Progenitor cell of endocrine pancreas (in vitro differentiated cells): ENCODE data around the gene C22orf39. TPM values are rescaled to one million over a fixed set of nuclear protein-coding genes. Genes with fewer than 3 reads are reported as not detected.

Experiments
- DNase-seq: peaks from one replicate; pipeline ENCODE4 v3.0.0; 2021; ENCODE audit warnings: low spot score; ENCODE audit not compliant: unreplicated experiment
- H3K27ac Mint-ChIP-seq: 2 replicates; pipeline ENCODE4 v1.8.0; 2021; ENCODE audit warnings: mild to moderate bottlenecking, moderate library complexity, mixed read lengths
- H3K27me3 Mint-ChIP-seq: 2 replicates; pipeline ENCODE4 v1.8.0; 2021; ENCODE audit warnings: mixed read lengths
- H3K36me3 Mint-ChIP-seq: 2 replicates; pipeline ENCODE4 v1.8.0; 2022; ENCODE audit warnings: mixed read lengths; ENCODE audit not compliant: insufficient read depth
- H3K4me1 Mint-ChIP-seq: 2 replicates; pipeline ENCODE4 v1.8.0; 2021; ENCODE audit warnings: low read depth, mixed read lengths
- H3K4me3 Mint-ChIP-seq: 2 replicates; pipeline ENCODE4 v1.8.0; 2021; ENCODE audit warnings: low read depth, mild to moderate bottlenecking, moderate library complexity, mixed read lengths
- H3K9me3 Mint-ChIP-seq: 2 replicates; pipeline ENCODE4 v1.8.0; 2021; ENCODE audit warnings: low read depth, mixed read lengths
- CTCF ChIP-seq: fragments of 200-600 bp; sonication (generic); IDR thresholded peaks from one replicate; pipeline ENCODE4 v1.5.0; 2021; ENCODE audit warnings: antibody characterized with exemption, mild to moderate bottlenecking; ENCODE audit not compliant: unreplicated experiment
- total RNA-seq: library from RNA; stranded (reverse); gene quantifications from 2 replicates; pipeline ENCODE4 v1.2.1, GENCODE V29; 2021

C22orf39 gene
- total RNA-seq, 1 donor from 2014 or later: 28.8 TPM

DNA sequence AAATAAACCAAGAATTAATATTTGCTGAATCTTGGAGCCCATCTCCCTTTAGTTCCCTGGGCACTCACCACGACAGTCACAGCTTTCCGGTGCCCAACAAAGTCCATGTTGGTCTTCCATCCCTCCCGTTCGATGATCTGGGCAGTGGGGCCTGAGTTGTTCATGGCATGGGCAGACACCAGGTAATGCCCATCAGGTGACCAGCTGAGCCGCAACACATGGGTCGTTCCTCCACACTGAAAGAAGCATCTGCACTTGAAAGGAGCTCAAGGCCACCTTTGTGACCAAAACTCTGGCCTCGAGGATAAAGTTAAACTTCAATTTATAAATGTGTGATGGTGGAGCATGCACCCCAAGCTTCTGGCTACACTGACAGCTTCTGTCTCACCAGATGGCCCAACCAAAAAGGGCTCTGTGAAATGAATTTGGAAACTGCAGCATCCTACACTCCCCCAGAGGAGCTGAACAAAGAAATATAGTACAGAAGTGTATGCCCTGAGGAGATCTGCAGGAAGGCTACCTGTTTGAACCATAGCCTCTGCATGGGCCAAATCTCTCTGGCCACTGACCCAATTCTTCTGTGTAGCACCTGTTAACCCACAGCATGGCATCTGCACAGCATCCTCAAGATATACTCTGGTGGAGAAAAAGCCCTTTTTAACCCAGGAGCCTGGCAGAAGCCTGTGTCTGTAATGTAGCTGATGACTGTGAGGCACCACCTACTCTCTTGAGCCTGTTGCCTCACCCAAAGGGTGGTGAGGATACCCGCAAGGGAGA lies 53.0 kb downstream of the C22orf39 start:
- no peak overlapping the region for H3K4me3 Mint-ChIP-seq
- no peak for DNase-seq
- H3K27me3 Mint-ChIP-seq: no peaks in the 10 kb centered on the region
- no peak for TF ChIP-seq CTCF
- H3K36me3 Mint-ChIP-seq: peaks cover 5% of the 10 kb centered on the region
- H3K9me3 Mint-ChIP-seq: no peaks in the 10 kb centered on the region
- H3K27ac Mint-ChIP-seq: no peak overlapping the region
- H3K4me1 Mint-ChIP-seq: no peaks in the 10 kb centered on the region

DNA sequence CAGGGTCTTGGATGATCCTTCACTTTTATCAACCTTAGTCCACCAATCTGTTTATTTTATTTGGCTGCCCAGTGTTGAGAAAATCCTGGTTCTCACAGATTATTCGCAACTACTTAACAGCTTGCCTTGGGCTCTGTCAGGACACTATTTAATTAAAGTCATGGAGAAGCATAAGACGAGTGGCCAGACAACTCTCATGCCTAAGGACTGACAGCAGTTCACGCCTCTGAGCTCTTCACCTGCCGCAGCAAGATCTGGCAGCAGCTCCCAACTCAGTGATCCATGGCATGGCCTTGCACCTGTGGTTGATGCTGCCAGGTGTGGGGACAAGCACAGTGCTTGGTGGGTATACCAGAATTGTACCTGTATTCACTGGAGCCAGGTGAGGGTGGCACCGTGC lies 53.8 kb downstream of the C22orf39 start:
- Mint-ChIP-seq H3K4me3 (no peak overlapping the region), H3K36me3 (peaks cover 5% of the 10 kb centered on the region), H3K9me3 (no peaks in the 10 kb centered on the region), H3K27me3 (no peaks in the 10 kb centered on the region), H3K27ac (no peak overlapping the region), H3K4me1 (no peaks in the 10 kb centered on the region)
- DNase-seq: no peak
- no peak for TF ChIP-seq CTCF

Other genes starting within 250 kb of the C22orf39 start
- gene CLTCL1, start 156.0 kb downstream of the C22orf39 start, total RNA-seq: 6.6 and 8.7 TPM in 2 replicates
- 45.3 and 45.9 TPM in 2 replicates for gene HIRA, start 16.0 kb downstream of the C22orf39 start, total RNA-seq
- 20.7 and 23.6 TPM in 2 replicates for gene MRPL40, start 15.2 kb downstream of the C22orf39 start, total RNA-seq
- gene UFD1, start 31.5 kb upstream of the C22orf39 start, total RNA-seq: 53.5 and 55.3 TPM in 2 replicates
- gene CDC45, start 32.2 kb upstream of the C22orf39 start, total RNA-seq: 16.1 and 18.1 TPM in 2 replicates
- not detected in 2 replicates for gene CLDN5, start 76.7 kb upstream of the C22orf39 start, total RNA-seq